HEK293 (cell line): Measurements from ENCODE around the gene INHA.

Source experiments
- CTCF ChIA-PET: fragments of 350-600 bp; formaldehyde crosslinking; extraction: SDS; loops from one replicate; lab custom pipeline; 2021; ENCODE audit warnings: antibody characterized with exemption; lab: Yijun Ruan, JAX
- POLR2A ChIA-PET: fragments of 300-600 bp; formaldehyde crosslinking; extraction: SDS; loops from one replicate; lab custom pipeline; 2020; ENCODE audit warnings: antibody characterized with exemption, inconsistent platforms; lab: Yijun Ruan, JAX
- H3K27ac ChIP-seq: fragments of 200-500 bp; sonication (Bioruptor generic); 2 replicates; pipeline ENCODE4 v1.5.1; 2014; ENCODE audit warnings: low read depth, low read length, control low read depth, inconsistent platforms; ENCODE audit errors: extremely low read depth
- H3K36me3 ChIP-seq, 2 experiments: fragments of 200-500 bp in 1 of 2; sonication (Bioruptor generic) in 1 of 2; 1 replicate in 1 of 2; 2 replicates in 1 of 2; pipeline ENCODE4 v1.5.1; 2014 to 2017; ENCODE audit warnings: inconsistent platforms in 2 of 2, low read length in 2 of 2; ENCODE audit not compliant: control insufficient read depth in 2 of 2, insufficient read depth in 1 of 2
- H3K4me1 ChIP-seq: fragments of 200-500 bp; sonication (Bioruptor generic); 2 replicates; pipeline ENCODE4 v1.5.1; 2014; ENCODE audit warnings: mild to moderate bottlenecking, low read length, inconsistent platforms; ENCODE audit not compliant: control insufficient read depth, insufficient read depth
- H3K4me3 ChIP-seq: 2 replicates; pipeline ENCODE4 v1.5.1; 2011; ENCODE audit warnings: low read depth, mild to moderate bottlenecking, control low read depth, low read length, moderate library complexity
- H3K9me3 ChIP-seq: fragments of 200-500 bp; sonication (Bioruptor generic); 2 replicates; pipeline ENCODE4 v1.5.1; 2014; ENCODE audit warnings: low read depth, low read length, inconsistent platforms; ENCODE audit not compliant: control insufficient read depth, insufficient read depth
- BCL11A ChIP-seq: fragments of 450-650 bp; formaldehyde crosslinking; IDR thresholded peaks from 2 replicates; pipeline ENCODE4 v1.5.1; 2016; ENCODE audit warnings: low read depth, missing biosample characterization, missing genetic modification characterization
- GLIS2 ChIP-seq: fragments of 450-650 bp; formaldehyde crosslinking; IDR thresholded peaks from 2 replicates; pipeline ENCODE4 v1.5.1; 2016; ENCODE audit warnings: missing biosample characterization, missing genetic modification characterization
- HIC1 ChIP-seq: fragments of 450-650 bp; formaldehyde crosslinking; IDR thresholded peaks from 2 replicates; pipeline ENCODE4 v1.5.1; 2016; ENCODE audit warnings: missing biosample characterization, missing genetic modification characterization
- IKZF3 ChIP-seq: fragments of 450-650 bp; IDR thresholded peaks from 2 replicates; pipeline ENCODE4 v1.5.0; 2018; ENCODE audit warnings: missing biosample characterization, mild to moderate bottlenecking, missing genetic modification characterization, moderate library complexity
- KLF17 ChIP-seq: fragments of 450-650 bp; formaldehyde crosslinking; IDR thresholded peaks from 2 replicates; pipeline ENCODE4 v1.5.1; 2016; ENCODE audit warnings: missing biosample characterization, missing genetic modification characterization
- KLF7 ChIP-seq: fragments of 450-650 bp; formaldehyde crosslinking; IDR thresholded peaks from 2 replicates; pipeline ENCODE4 v1.5.1; 2016; ENCODE audit warnings: missing biosample characterization, missing genetic modification characterization, borderline replicate concordance
- KLF9 ChIP-seq: fragments of 450-650 bp; formaldehyde crosslinking; IDR thresholded peaks from 2 replicates; pipeline ENCODE4 v1.5.1; 2016; ENCODE audit warnings: missing biosample characterization, missing genetic modification characterization, low read depth
- MZF1 ChIP-seq: fragments of 450-650 bp; formaldehyde crosslinking; IDR thresholded peaks from 2 replicates; pipeline ENCODE4 v1.5.1; 2017; ENCODE audit warnings: missing biosample characterization, missing genetic modification characterization, borderline replicate concordance
- PBX3 ChIP-seq: sonication (generic); formaldehyde crosslinking; IDR thresholded peaks from 2 replicates; pipeline ENCODE4 v1.8.1; 2022; ENCODE audit warnings: mild to moderate bottlenecking, moderate library complexity, missing genetic modification reagents
- SETDB1 ChIP-seq: IDR thresholded peaks from one replicate; pipeline ENCODE4 v1.6.1; 2017; ENCODE audit warnings: mild to moderate bottlenecking, low read length, moderate library complexity, mixed read lengths; ENCODE audit not compliant: insufficient read length
- TRIM28 ChIP-seq: IDR thresholded peaks from 2 replicates; pipeline ENCODE4 v1.6.1; 2011; ENCODE audit warnings: low read length, control low read depth, borderline replicate concordance
- WT1 ChIP-seq: fragments of 450-650 bp; formaldehyde crosslinking; IDR thresholded peaks from 2 replicates; pipeline ENCODE4 v1.5.1; 2016; ENCODE audit warnings: missing biosample characterization, missing genetic modification characterization
- ZBTB48 ChIP-seq: fragments of 450-650 bp; formaldehyde crosslinking; IDR thresholded peaks from 2 replicates; pipeline ENCODE4 v1.5.1; 2016; ENCODE audit warnings: missing biosample characterization, missing genetic modification characterization
- ZFP41 ChIP-seq: fragments of 450-650 bp; formaldehyde crosslinking; IDR thresholded peaks from 2 replicates; pipeline ENCODE4 v1.5.1; 2016; ENCODE audit warnings: missing biosample characterization, missing genetic modification characterization, borderline replicate concordance
- ZNF112 ChIP-seq: fragments of 450-650 bp; formaldehyde crosslinking; IDR thresholded peaks from 2 replicates; pipeline ENCODE4 v1.5.0; 2017; ENCODE audit warnings: missing biosample characterization, missing genetic modification characterization
- ZNF114 ChIP-seq: fragments of 450-650 bp; formaldehyde crosslinking; IDR thresholded peaks from 2 replicates; pipeline ENCODE4 v1.5.0; 2017; ENCODE audit warnings: missing biosample characterization, missing genetic modification characterization
- ZNF121 ChIP-seq: fragments of 450-650 bp; formaldehyde crosslinking; IDR thresholded peaks from 2 replicates; pipeline ENCODE4 v1.5.1; 2016; ENCODE audit warnings: missing biosample characterization, missing genetic modification characterization
- ZNF138 ChIP-seq: fragments of 450-650 bp; formaldehyde crosslinking; IDR thresholded peaks from 2 replicates; pipeline ENCODE4 v1.5.1; 2016; ENCODE audit warnings: missing biosample characterization, missing genetic modification characterization, borderline replicate concordance
- ZNF223 ChIP-seq: fragments of 450-650 bp; formaldehyde crosslinking; IDR thresholded peaks from 2 replicates; pipeline ENCODE4 v1.5.1; 2016; ENCODE audit warnings: missing biosample characterization, missing genetic modification characterization
- ZNF239 ChIP-seq: fragments of 450-650 bp; formaldehyde crosslinking; IDR thresholded peaks from 2 replicates; pipeline ENCODE4 v1.5.1; 2016; ENCODE audit warnings: missing biosample characterization, missing genetic modification characterization
- ZNF266 ChIP-seq: fragments of 450-650 bp; formaldehyde crosslinking; IDR thresholded peaks from 2 replicates; pipeline ENCODE4 v1.5.1; 2016; ENCODE audit warnings: missing biosample characterization, missing genetic modification characterization, low read depth
- ZNF350 ChIP-seq: fragments of 450-650 bp; formaldehyde crosslinking; IDR thresholded peaks from 2 replicates; pipeline ENCODE4 v1.5.0; 2017; ENCODE audit warnings: missing biosample characterization, mild to moderate bottlenecking, missing genetic modification characterization
- ZNF501 ChIP-seq: fragments of 450-650 bp; formaldehyde crosslinking; IDR thresholded peaks from 2 replicates; pipeline ENCODE4 v1.5.1; 2016; ENCODE audit warnings: missing biosample characterization, missing genetic modification characterization
- ZNF549 ChIP-seq: fragments of 450-650 bp; IDR thresholded peaks from 2 replicates; pipeline ENCODE4 v1.5.1; 2018; ENCODE audit warnings: missing biosample characterization, missing genetic modification characterization, mild to moderate bottlenecking, inconsistent platforms, moderate library complexity
- ZNF580 ChIP-seq: fragments of 450-650 bp; formaldehyde crosslinking; IDR thresholded peaks from 2 replicates; pipeline ENCODE4 v1.5.1; 2016; ENCODE audit warnings: missing biosample characterization, missing genetic modification characterization
- ZNF704 ChIP-seq: fragments of 450-650 bp; formaldehyde crosslinking; IDR thresholded peaks from 2 replicates; pipeline ENCODE4 v1.5.1; 2016; ENCODE audit warnings: missing biosample characterization, missing genetic modification characterization
- ZNF791 ChIP-seq: fragments of 450-650 bp; formaldehyde crosslinking; IDR thresholded peaks from 2 replicates; pipeline ENCODE4 v1.5.1; 2016; ENCODE audit warnings: missing biosample characterization, missing genetic modification characterization
- ZSCAN23 ChIP-seq: fragments of 450-650 bp; formaldehyde crosslinking; IDR thresholded peaks from 2 replicates; pipeline ENCODE4 v1.5.1; 2016; ENCODE audit warnings: missing biosample characterization, missing genetic modification characterization

INHA gene

GRCh38 chr2:219572237-219573001 lies at the start of gene INHA:
Gene INHA, plus strand, starts transcription at chr2:219572310. Its CDS starts 65 bp downstream, at chr2:219572375.
- CTCF ChIA-PET = interaction anchor here (0.5 to 1.7 kb wide), 6 partner anchors 21 to 295 kb away, joined by 3 to 13 read pairs (median 4); no protein-coding TSS in a partner anchor
- POLR2A ChIA-PET = interaction anchor here (0.6 to 2.5 kb wide), 5 partner anchors 11 to 31 kb away, joined by 3 to 44 read pairs (median 10); partner anchors contain the start of gene STK11IP
- Histone ChIP-seq H3K9me3 (no peaks in the 10 kb centered on the region), H3K4me1 (peaks cover 15% of the 10 kb centered on the region), H3K36me3 (peaks cover 0 to 27% of the 10 kb centered on the region in 2 experiments; a peak in 1 of 3 replicates), H3K4me3 (peak within 1 kb of the TSS; percentile 91), H3K27ac (peak within 1 kb of the TSS; percentile 86)
- TF ChIP-seq SETDB1 = no peak
- TF ChIP-seq IKZF3 (tag by site-specific recombination) = no peak
- TF ChIP-seq KLF9 (tag by site-specific recombination) = 0 out of 2 replicates have a peak, but pooled peaks have one; percentile 3
- TF ChIP-seq WT1 = no peak
- TF ChIP-seq ZNF549 (tag by site-specific recombination) = no peak
- peak; percentile 14; the same call in 1 of the 2 replicates for TF ChIP-seq ZNF501
- no peak for TF ChIP-seq ZFP41 (tag by site-specific recombination)
- TF ChIP-seq ZNF112 (tag by site-specific recombination) = no peak
- no peak for TF ChIP-seq PBX3
- TF ChIP-seq ZNF121 (tag by site-specific recombination) = 0 out of 2 replicates have a peak, but pooled peaks have one; percentile 41
- no peak; the same call in 1 of the 2 replicates for TF ChIP-seq BCL11A (tag by site-specific recombination)
- peak; percentile 82; the same call in 1 of the 2 replicates for TF ChIP-seq HIC1
- no peak for TF ChIP-seq ZNF266 (tag by site-specific recombination)
- no peak for TF ChIP-seq ZNF704 (tag by site-specific recombination)
- no peak for TF ChIP-seq ZNF138 (tag by site-specific recombination)
- no peak for TF ChIP-seq KLF17 (tag by site-specific recombination)
- no peak for TF ChIP-seq ZSCAN23 (tag by site-specific recombination)
- TF ChIP-seq ZNF350 = no peak
- TF ChIP-seq GLIS2 (tag by site-specific recombination) = peak; percentile 37
- no peak for TF ChIP-seq ZNF791
- peak; percentile 1; the same call in 1 of the 2 replicates for TF ChIP-seq ZBTB48 (tag by site-specific recombination)
- TF ChIP-seq KLF7 (tag by site-specific recombination) = no peak
- TF ChIP-seq ZNF580 = no peak
- no peak for TF ChIP-seq MZF1
- no peak for TF ChIP-seq ZNF223 (tag by site-specific recombination)
- TF ChIP-seq ZNF239 (tag by site-specific recombination) = no peak
- no peak for TF ChIP-seq TRIM28
- TF ChIP-seq ZNF114 (tag by site-specific recombination) = no peak; the same call in 1 of the 2 replicates
